NCI-H128 (cell line): Measurements from ENCODE around the gene FBN2.

Experiments used
- DNase-seq: peaks from one replicate; lab custom pipeline; 2025; ENCODE audit not compliant: unreplicated experiment; lab: John Stamatoyannopoulos, UW

FBN2 gene

DNA sequence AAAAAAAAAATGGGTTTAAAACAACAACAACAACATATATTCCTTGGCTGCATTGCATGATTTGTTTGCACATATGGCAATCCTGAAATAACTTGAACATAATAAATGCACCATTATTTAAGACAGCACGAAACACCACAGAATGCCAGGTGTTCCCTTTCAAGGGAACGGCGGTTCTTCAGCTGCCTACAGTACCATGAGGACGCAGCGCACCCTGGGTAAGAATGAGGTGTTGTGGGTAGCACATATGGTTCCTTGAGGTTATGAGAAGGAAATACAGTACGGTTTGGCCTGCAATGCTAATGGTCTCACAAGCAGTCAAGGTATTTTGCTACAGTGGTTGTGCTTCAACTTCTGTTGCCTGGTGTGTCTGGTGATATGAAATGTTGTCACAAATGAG lies 279.7 kb downstream of the FBN2 start:
- DNase-seq, result no peak

DNA sequence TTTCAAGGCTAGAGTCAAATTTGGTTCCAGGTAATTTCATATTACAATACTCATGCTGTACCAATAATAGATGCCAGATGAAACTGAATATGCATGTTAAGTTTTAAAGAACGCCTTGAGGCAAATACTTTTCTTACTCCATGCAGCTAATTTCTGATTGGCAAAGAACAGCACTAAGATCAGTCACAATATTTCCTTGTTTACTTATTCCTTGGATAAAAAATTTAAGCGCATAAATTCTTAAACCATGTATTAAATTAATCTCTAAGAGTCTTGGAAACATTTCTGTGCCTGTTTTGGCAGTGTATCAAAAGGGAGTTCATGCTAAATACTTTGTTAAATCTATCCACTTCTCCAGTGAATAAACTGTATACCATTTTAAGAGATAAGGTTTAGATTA lies 281.0 kb downstream of the FBN2 start:
- no peak for DNase-seq

DNA sequence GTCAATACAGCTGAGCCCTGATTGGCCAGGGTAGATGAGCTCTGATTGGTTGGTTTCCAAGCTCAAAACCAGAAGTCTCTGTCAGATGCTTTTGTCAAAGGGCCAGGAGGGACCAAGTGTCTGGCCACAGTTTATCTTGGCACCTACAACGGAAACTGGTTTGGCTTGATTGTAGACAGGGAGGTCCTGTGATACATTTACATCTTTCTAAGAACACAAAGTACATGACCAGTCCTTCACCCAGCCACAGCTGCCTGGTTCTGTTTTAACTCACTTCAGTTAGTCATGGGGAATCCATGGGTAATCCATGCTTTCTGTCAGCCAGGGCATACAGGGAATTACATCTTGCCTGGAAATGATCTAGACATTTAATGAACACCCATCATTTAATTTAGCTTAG lies 283.3 kb downstream of the FBN2 start:
- no peak for DNase-seq

DNA sequence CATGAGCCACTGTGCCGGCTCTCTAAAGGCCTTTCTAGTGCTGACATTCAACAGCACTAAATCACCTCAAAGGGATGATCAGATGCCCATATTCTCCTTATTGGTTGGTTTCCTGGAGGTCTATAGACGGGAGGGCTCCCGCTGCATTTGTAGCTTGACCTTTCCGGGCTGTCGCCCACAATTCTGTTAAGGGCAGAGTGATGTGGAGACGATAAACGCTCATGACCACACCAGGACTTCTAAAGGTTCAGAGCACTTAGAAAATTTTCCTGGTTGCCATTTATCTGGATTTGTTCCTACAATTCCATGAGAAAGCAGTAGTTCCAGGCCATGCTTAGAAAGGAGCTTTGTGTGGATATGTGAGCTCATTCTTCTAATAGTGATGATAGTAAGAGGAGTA lies 284.2 kb downstream of the FBN2 start:
- no peak for DNase-seq

DNA sequence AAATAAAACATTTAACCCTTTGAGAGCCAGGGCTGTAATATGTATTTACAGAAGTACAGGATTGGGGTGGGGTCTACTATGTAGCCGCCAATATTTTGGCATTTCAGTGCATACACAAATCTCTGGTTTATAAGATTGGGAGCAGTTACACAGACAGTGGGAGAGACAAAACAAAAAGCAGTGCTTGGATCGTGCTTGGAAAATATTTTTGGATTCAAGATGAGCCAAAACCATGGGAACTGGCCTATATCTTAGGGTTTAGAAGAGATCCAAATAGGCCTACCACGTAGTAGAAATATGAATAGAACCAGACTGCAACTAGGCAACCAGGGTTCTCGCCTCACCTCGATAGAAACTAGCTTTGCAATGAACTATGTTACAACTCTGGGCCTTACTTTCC lies 284.9 kb downstream of the FBN2 start:
- no peak for DNase-seq

DNA sequence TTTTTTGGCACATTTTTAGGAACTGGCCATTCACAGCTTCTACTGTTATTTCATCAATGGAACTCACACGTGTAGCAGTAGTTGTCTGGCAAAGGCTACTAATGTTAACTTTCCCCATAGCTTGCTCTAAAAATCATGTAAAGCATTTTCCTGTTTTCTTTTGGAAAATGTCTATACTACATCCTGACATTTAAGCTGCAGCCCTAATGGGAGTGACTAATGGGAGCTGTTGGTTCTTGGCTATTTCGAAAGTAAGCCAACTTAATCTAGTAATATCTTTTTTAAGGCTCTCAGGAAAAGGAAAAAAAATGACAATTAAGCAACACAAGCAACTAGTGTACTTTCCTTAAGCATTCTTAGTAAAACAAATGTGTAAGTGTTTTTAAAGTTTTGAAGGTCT lies 285.3 kb downstream of the FBN2 start:
- no peak for DNase-seq

DNA sequence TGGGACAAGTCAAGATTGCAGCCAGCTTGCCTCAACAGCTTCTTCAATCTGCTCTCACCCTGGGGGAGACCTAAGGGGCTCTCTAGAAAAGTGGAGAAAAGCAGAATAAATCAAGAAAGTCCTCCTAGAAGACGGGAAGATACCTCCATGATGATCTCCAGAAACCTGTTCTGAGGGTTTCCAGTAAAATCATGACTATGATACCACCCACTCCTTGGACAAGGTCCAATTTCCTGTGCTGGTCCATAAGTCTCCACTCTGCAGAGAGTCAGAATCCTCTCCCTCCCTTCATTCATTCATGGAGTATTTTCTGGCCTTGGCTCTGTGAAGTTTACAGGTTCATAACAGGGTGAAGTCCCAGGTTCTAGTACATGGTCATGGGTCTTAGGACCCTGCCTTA lies 285.8 kb downstream of the FBN2 start:
- no peak for DNase-seq

DNA sequence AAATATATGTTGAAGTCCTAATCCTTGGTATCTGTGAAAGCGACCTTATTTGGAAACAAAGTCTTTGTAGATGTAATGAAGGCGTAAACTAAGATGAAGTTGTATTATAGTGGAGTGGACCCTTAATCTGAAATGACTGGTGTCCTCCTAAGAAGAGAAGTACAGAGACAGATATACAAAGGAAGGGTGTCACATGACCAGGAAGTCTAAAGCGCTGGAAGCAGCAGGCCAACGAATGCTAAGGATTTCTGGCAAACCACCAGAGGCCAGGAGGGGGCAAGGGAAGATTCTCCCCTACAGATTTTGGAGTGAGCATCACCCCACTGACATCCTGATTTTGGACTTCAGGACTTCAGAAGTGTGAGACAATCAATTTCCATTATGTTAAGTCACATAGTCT lies 292.1 kb downstream of the FBN2 start:
- no peak for DNase-seq

DNA sequence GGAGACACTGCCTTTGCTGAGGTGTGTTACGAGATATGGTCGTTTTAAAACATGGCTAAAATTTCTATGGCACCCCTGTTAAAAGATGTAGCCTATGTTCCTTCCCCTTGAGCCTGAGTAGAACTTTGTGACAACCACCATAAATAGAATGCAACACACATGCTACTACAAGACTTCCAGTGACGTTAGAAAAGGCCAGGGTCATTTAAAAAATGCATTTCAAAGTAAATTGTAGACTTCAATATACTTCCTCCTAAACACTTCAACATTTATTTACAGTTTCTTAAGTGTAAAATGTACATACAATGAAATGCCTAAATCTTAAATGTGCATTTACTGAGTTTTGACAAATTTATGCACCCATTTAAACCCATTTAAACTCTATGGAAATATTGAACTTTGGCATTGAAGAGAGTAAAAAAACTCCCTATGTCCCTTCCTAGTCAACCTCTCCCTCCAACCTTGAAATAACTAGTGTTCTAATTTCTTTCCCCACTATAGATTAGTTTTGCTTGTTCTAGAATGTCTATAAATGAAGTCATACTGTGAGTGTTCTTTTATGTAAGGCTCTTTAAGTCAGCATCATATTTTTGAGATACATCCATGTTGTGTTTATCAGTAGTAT lies 294.0 kb downstream of the FBN2 start:
- no peak for DNase-seq

DNA sequence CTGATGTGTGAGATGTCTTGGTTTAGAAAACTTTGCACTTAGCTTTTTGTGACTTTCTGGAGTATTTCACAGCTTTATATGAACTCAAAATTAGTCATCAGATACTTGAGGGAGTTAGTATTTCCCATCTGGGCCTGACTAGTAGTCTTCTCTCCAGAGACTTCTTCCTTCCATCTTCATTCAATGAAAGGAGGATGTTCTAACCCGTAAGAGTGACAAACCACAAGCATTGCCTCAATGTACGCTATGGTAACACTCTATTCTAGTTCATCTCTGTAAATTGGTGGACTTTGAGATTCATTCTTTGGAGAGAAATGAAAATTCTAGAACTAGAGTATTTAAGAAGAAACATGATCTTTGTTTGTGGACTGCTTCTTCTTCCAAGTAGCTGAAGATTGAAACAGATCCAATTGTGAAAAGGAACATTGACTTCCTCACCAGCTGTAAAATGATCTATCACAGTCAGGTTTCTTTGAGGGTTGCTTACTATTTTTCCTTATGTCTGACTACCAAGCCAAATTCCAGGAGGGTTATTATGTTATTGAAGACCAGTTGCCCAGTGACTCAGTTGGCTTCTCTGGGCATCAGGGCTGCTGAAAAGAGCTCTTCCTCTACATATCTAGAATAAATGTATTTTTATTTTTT lies 296.9 kb downstream of the FBN2 start:
- no peak for DNase-seq

DNA sequence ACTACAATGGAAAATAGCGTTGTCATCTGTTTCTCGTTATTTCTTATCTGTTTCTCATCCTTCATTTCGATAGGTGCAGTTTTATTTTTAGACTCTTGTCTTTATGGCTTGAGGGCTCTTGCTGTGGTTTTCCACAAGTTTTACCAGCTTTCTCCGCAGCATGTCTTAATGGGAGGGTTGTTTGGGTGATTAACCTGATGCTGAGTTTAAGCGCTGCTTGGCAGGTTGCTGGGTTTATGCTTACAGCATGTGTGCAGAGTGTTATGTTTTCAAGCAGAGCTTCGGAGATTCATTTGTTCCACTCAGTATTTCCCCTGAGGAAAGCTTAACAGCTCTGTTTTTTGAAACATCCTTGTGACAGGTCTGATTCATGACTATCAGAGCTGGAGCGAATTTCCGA lies 300.5 kb downstream of the FBN2 start:
- no peak for DNase-seq

DNA sequence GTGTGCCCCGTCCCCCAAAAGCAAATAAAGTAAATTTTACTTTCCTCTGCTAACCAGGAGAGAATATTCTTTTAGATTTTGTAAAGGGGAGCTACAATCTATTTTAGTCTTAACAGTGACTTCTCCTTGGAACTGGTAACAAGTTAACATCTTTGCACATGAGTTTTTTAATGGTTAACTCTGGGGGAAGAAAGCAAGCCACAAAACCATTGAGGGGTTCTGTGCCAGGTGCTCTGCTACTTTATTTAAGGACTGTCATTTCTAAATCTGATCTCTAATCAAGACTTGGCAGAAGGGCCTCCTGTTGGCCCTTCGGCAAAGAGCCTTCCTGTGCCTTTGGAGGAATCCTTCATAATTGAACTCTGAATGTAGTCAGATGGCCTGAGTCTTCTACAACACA lies 301.0 kb downstream of the FBN2 start:
- no peak for DNase-seq

DNA sequence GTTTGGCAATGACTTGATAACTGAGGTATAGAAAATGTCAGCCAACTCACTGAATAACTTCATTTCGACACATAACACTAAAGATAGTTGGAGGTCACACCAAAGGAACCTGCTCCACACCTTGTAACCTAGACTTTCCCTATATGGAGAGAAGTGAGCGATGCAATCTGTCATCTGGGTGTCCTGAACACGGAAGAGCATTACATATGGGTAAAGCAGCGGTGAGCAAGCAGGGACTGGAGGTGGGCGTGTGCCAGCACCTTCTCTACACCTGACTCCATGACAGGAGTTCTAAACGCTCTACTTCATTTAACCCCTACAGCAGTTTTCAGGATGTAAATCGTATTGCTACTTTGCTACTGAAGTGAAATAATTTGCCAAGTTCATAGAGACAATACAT lies 301.7 kb downstream of the FBN2 start:
- no peak for DNase-seq

DNA sequence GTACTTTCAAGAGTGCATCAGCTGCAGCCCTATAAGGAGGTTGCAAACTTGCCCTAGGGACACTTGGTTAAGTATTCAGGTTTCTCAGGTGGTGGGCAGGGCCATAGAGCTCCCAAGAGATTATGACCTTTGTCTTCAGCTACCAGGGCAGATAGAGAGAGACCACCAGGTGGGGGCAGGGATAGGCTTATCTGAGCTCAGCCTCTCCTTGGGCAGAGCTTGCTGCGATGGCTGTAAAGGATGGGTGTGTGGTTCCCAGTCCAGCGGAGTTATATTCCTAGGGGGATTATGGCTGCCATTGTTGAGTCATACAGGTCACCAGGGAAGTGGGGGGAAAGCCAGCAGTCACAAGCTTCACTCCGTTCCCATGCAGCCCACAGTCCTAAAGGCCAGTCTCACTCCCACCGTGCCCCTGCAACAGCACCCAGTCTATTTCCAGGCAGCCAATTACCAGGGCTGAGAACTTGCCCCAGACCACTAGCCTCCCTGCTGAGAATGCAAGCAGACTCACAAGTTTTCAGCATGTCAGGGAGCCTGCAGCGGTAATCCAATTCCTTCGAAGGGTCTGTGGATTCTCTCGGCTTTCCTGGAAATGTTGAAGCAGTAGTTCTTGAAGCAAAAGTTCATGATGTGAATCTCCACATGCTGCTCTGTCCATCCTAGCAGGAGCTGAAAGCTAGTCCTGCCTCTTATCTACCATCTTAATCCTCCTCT lies 303.0 kb downstream of the FBN2 start:
- no peak for DNase-seq

DNA sequence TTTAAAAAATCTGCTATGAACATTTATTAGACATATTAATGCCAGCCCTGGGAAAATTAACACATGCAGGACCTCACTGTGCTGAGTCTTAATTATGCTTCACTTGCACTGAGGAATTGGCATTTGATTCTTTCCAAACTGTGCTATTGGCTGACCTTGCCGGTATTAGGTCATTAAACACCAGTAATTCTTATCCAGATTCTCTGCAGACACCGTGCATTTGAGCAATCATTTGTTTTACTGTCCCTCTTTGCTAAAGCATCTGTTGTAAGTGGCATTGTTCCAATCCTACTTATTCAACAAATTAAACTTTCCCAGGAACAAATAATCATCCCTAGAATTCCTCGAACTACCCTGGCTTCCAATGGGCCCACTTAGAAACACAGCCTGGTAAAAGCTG lies 309.5 kb downstream of the FBN2 start:
- DNase-seq, result no peak

DNA sequence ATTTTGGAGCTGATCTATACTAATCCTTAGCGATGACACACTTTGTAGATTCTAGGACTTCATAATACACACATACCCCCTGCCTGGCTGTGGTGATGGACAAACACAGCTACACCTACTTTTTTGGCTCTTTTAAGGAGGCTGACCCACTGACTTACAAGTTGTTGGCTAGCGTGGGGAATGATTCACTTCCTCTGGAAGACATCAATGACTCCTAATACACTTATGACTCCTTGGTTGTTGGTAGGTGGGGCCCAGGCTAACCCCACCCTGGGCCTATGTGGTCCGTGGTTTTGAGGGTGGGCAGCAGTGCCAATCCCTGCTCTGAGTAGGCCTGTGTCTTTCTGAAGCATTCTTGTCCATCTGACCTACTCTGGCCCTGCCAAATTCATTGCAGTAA lies 310.0 kb downstream of the FBN2 start:
- DNase-seq, result no peak

DNA sequence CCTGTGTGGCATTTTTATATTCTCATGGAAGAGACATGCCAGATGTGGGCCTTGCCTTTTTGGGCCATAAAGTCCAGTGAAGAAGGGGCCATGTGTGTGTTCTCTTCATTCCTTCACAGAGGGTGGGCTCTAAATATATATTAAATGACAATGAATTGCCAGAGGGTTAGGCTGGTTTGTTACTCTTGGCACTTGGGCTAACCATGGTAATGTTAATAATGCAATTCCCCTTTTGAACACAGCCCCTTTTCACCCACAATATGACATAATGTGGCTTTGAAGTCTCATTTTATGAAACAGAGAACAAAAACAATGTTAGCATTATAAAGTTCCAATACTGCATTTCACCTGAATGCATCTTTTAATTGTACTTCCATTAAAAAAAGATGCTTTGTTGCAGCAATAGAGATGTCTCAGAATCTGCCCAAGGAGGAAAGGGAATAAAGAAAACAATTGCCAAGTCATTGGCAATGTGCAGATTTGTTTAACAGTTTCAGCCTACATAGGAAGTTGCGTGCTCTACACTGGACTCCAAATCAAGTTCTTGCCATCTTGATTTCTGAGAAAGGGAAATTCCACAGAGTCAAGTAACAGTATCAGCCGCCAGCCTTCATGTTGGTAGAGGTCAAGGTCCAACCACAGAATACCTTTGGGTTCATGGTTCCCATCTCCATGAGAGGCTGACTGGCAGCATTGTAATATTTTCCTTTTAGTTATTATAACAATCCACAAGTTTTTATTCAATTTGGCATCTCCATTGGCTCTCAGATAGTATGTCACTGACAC lies 312.6 kb downstream of the FBN2 start:
- no peak for DNase-seq

DNA sequence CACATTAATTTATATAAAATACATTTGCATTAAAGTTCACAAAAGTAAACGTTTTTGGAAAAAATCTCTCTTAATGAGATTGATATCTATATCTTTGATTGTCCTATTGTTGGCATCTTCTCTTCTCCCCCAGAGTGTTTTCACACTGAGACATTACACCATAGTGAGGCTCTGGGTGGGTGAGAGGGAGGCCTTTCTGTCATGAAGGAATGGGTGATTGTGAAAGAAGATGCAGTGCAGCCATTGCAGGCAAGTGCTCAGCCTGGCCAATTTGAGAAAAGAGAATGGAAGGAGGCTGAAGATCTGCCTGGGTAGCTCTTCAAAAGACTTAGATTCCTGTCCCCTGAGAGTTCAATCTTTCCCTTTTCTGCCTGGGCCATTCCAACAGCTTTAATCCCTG lies 313.7 kb downstream of the FBN2 start:
- DNase-seq, result no peak

DNA sequence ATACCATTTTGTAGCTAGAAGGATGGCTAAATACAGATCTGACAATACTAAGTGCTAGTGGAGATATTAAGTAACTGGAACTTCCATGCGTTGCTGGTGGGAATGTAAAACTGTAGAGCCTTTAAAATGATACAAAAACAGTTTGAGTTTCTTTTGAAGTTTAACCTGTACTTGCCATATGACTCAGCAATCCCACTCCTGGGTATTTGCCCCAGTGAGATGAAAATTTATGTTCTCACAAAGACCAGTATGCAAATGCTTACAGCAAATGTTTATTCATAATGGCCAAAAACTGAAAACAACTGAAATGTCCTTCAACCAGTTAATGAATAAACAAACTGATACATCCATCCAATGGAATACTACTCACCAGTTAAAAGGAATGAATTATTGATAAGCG lies 317.2 kb downstream of the FBN2 start:
- DNase-seq, result no peak

DNA sequence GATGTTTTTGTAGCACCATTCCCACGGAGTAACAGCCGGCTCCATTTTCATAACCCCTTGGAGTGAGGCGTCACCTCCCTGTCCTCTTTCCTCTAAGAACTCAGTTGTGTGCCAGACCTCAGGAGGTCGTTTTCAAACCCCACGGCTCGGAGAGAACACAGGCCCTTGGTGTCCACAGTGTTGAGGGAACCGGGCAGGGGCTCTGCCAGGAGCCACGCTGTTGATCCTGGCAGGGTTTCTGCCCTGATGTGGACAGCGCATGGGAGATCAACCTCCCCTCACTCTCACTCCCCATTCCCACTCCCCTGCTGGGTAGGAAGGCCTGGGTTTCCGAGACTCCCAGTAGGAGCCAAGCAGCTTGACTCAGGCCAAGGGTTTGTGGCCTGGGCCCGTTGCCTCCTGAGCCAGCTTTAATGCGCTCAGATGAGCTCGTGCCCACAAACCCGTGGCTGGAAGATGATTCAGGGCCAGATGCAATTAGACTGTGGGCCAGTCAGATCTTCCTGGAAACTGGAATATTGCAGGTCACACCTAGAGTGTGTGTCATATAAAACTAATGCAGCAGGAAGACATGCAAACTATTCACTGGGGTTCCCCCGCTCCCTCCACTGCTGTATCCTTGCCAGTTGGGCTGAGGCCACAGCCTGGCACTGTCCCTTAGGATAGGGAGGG lies 321.0 kb downstream of the FBN2 start:
- DNase-seq, result no peak

DNA sequence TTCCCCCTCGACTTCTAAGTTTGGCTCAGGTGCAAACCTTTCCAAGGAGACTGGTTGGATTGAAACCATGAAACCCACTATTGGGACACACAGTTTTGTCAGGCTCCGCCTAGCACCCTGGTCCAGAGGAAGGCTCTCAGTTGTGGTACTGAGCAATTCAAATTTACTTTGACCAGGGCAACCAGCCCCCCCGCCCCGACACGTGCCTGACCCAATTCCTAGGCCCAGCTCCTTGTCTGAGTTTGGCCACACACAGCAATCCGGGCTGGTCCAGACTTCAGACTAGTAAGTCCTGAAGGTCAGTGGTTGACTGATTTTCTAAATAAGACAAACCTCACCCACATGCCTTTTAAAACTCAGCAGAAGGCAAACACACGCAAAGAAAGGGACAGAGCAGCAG lies 321.8 kb downstream of the FBN2 start:
- DNase-seq, result no peak
